NCI-H1417 (cell line): Measurements from ENCODE around the gene SESN3.
"Not testable (repeated sequence)": the region's sequence is repeated elsewhere in the genome, so short reads cannot be mapped to it uniquely, and the experiment has no call there.

Source experiments
- DNase-seq, 3 experiments: peaks; one replicate each; lab custom pipeline; 2025; lab: John Stamatoyannopoulos, UW

The SESN3 gene

GRCh38 chr11:95219599-95219998 lies 11.4 kb downstream of the SESN3 start:
- no peak for DNase-seq

DNA sequence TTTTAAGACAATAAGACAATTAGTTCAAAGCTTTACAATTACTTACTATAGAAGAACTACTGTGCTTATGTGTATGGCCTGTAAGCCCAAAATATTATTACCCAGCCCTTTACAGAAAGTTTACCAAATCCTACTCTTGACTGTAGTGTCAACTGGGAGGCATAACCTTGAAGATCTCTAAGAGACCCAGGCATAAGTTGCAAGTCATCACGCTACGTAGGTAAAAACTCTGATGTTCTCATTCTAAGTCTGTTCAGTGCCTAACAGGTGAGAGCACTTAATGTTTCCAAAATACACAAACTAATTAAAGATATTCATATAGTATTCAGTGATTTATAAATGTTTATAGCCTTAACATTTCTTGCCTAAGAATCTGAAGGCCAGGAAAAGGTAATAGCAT lies 12.9 kb downstream of the SESN3 start:
- DNase-seq, result no peak

GRCh38 chr11:95212609-95213008 lies 18.4 kb downstream of the SESN3 start:
- DNase-seq, result no peak

DNA sequence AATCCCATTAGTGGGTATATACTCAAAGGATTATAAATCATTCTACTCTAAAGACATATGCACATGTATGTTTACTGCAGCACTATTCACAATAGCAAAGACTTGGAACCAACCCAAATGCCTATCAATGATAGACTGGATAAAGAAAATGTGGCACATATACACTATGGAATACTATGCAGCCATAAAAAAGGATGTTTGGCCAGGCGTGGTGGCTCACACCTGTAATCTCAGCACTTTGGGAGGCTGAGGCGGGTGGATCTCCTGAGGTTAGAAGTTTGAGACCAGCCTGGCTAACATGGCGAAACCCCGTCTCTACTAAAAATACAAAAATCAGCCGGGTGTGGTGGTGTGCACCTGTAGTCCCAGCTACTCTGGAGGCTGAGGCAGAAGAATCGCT lies 21.5 kb downstream of the SESN3 start:
- DNase-seq, result not testable (repeated sequence)

DNA sequence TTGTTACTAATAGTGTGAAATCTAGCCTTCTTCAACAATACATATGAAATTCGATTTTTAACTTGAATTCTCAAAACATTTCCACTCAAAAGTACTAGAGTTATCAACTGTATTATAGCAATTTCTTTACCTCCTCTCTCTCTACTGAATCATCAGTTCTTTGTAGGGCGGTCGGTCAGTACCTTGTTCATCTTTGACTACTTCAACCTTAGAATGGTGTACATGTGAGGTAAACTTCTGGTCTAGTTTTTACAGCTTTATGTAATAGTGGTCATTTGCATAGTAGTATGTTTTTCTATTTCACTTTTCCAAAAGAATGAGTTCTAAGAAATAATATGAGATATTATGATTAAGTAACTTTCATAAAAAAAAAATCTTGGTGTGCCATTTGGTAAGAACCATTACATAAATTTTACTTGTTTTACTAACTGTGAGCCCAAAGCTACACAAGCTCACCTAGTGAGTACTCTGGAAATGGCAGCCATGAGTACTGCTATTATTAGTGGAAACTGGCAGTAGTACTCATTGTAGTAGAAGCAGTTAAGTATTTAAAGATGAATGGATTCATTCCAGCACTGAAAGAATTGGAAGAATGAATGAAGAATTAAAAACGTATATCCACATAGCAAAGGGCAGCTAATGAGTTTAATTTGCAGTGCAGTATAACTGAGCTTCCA lies 30.1 kb downstream of the SESN3 start:
- no peak for DNase-seq

- no peak for DNase-seq
These were observed 35.2 kb downstream of the SESN3 start for GRCh38 chr11:95195831-95196230.

GRCh38 chr11:95193541-95193940 lies 37.5 kb downstream of the SESN3 start:
- no peak for DNase-seq

DNA sequence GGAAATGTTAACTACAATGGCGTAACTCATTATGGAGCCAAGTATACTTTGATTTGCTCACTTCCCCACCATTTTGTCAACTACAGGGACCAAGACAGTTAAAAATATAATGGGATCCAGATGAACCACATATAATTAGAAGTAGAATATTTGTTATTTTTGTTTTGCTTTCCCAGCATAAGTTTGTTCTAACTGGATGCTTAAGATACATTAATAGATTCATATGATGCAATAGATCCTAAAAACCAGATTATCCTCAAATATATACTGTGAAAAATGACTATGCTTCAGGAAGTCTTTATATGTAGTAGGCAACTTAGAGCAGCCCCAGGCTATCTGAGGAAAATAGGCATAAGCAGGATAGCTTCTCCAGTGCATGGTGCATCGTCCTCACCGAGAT lies 38.3 kb downstream of the SESN3 start:
- peak in 1 of 3 experiments; percentile 10 for DNase-seq

DNA sequence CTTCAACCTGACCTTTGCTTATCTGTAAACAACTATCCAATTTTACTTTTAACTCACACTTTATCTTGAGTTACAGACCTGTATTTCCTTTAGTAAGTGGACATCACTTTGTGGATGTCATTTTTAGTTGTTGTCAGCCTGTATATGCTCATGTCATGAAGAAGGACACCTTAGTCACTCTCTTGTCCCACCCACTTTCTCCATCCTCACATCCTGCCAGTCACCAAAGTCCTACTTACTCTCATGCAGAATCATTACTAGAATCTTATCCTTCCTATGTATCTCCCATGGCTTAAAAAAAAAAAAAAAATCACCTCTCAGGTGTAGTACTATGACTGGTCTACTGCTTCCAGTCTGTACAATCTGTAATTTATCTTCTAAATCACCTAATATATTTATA lies 43.3 kb downstream of the SESN3 start:
- no peak for DNase-seq

DNA sequence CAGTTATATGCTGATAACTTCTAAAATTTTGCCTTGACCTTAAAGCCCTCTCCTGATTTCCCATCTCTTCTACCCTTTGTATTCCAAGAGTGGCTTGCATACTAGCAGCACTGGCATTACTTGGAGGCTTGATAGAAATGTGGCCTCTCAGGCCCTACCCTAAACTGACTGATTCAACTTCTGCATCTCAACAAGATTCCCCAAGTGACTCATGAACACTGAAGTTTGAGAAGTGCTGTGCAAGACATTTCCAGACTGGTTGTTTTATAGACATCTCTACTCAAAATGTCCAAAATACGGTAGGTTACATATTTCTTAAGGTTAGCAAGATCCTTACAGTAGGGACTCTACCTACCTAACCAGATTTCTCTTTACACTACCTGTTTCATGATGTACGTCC lies 48.6 kb downstream of the SESN3 start:
- DNase-seq, result no peak

DNA sequence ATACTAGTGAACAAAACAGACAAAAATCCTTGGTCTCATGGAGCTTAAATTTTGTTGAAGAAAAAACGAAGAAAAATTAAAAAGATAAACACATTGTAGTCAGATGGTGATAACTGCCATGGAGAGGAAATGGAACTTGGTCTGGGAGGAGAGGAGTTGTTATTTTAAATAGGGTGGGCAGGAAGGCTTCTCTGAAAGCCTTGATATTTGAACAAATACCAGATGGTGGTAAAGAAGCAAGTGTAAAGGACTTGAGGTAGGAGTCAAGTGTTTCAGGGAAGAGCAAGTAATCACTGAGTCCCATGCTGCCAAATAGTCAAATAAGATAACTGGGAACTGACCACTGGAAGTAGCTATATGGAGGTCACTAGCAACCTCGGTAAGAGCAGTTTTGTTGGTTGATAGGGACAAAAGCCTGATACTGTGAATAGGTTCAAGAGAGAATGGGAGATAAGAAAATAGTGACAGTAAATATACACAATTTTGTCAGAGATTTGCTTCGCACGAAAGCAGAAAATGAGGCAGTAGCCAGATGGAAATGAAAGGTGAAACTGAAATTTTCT lies 55.1 kb downstream of the SESN3 start:
- no peak for DNase-seq

GRCh38 chr11:95170294-95170693 lies 60.7 kb downstream of the SESN3 start:
- no peak for DNase-seq

DNA sequence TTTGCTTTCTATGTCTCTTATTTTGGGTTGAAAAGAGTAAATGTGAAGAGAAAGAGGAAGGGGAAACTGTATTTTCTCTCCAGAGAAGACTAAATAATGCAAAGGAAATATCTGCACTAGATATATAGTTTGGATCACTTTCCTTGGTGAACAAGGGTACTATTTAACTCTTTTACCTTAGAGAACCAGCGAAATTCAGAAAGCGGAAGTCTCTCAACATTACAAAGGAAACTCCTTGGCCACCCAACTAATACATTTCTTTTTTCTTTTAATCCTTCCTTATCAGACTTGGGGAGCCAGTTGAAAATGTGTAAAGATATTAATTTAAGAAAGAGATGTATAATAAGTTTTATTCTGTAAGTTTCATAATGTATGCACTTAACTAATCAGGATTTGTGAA lies 64.2 kb downstream of the SESN3 start:
- no peak for DNase-seq

DNA sequence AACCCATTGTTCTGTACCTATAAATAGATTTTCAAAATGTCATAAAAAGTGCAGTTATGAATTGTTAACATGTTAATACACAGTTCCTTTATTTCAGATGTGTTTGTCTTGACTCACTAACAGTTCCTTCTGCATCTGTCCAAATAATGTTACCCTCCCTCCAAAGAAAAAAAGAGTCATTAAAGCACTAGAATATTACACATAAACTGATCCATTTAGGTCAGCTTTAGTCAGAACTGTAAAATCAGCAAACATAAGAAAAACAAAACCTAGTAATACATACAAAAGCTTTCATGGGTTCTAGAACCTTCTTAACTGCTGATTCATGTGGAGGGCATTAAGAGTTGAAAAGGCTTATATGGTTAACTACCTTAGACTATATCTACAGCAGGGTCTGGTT lies 65.4 kb downstream of the SESN3 start:
- DNase-seq, result no peak

GRCh38 chr11:95163106-95163505 lies 67.9 kb downstream of the SESN3 start:
- DNase-seq, result no peak

DNA sequence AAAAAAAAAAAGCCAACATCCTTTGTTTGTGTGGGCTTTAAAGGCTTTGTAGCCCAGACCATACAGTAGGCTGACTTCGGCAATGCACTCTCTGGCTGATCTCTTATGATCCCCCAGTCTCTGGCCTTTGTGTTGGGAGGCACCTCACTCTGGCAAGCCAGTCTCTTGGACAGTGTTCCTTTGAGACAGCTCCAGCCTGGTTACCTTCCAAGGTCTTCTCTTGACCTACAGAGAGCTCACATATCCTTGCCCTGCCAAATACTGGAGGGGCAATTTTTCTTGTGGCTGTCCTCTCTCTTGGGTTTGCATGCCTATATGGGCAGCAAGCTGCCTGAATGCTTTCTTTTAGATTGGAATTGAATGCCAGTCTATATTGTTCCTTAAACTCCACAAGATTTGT lies 69.8 kb downstream of the SESN3 start:
- DNase-seq, result no peak

DNA sequence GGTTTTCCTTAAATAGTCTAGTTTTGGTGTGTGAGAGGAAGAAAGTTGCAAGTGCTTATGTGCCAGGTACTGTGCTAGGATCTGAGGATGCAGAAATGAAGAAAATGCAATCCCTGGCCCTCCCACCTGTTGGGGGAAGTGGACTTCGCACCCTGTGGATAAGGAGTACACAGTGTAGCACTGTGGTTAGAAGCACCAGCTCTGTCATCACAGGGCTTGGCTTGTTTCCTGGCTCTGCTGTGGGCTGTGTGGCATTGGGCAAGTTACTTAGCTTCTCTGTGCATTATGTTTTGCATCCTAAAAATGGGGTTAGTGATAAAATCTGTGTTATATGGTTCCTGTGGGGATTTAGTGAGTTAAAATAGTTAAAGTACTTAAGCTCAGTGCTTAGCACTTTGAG lies 73.2 kb downstream of the SESN3 start:
- DNase-seq, result no peak

- no peak for DNase-seq
These were observed 74.0 kb downstream of the SESN3 start for GRCh38 chr11:95156916-95157541.

DNA sequence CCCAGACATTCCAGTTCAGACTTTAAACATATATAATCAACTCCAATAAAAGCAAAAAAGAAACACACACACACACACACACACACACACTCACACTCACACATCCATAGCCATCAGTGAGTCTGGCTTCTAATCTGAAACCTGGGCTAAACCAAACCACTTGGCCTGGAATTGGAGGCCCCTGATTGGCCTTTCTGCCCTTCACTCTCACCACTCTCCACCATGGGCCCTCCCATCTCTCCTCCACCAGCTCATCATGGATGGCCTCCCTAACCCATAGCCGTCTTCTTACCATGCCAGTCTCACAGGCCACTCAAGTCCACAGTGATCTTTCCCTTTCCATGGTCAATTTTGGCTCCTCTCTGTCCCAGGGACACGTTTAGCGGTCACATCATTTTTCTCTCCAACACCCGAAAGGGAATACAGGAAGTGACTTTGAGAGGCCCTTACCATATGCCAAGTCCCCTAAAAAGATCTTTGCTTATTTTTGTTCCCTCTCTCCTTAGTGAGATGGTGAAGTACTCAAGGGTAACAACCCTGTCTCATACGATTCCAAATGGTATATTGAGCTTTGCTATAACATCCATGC lies 74.8 kb downstream of the SESN3 start:
- DNase-seq, result no peak

DNA sequence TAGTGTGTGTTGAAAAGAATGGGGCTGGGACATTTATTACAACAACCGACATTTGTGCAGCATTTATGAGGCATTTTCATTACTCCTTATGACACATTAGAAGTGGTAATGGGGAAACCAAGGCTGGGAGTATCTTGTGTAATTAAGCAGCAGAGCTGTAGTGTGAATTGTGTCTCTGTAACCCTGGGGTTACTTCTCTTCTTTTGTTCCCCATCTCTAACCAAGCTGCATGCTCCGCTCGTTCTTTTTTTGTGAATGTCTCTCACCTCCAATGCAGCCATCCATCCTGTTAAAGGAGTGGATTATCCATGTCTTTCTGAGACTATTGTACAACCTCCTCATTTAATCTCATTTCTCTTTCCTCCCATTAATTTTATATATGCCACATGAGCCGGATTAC lies 75.6 kb downstream of the SESN3 start:
- DNase-seq, result no peak

- DNase-seq, result peak; percentile 50 to 86 (median 60)
These were observed 76.5 kb downstream of the SESN3 start for GRCh38 chr11:95154514-95154913.

DNA sequence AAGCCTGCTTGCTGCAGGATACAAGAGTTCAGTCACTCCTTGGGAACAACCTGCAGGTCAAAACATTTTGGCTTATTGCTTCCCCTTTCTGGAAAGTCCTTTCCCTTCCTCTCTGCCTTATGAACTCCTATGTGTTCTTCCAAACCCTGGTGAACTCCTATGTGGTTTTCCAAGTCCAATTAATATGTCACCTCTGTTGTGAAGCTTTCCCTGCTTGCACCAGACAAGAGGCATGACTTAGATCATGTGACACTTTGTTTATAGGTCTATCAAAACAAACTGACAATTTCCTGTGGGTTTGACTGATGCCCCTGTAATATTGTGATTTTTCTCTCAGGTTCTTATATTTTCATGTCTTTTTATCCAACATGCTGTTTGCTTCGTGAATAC lies 77.2 kb downstream of the SESN3 start:
- no peak for DNase-seq
